Measurements from ENCODE around the gene USP22.

The USP22 gene

DNA sequence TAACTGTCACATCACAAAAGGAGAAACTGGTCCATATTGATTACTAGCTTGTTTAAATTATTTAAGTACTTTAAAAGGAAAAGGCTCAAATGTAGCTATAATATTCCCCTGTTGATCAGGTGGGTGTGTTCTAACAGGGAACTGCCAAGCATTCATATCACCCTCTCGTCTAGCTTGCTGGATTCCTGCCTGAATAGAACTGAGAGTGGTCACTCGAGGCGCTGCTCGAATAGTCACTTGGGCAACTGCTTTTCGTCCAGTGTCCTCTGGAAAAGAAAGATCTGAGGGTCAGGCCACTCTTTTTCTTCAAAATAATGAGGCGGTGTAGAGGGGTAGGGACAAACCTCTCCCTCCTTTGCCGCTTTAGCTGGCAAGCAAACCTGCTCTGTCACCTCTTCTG is 36.4 kb upstream of the USP22 start:
- no peak overlapping the region for H3K27ac ChIP-seq
- TF ChIP-seq, protein P1, sequence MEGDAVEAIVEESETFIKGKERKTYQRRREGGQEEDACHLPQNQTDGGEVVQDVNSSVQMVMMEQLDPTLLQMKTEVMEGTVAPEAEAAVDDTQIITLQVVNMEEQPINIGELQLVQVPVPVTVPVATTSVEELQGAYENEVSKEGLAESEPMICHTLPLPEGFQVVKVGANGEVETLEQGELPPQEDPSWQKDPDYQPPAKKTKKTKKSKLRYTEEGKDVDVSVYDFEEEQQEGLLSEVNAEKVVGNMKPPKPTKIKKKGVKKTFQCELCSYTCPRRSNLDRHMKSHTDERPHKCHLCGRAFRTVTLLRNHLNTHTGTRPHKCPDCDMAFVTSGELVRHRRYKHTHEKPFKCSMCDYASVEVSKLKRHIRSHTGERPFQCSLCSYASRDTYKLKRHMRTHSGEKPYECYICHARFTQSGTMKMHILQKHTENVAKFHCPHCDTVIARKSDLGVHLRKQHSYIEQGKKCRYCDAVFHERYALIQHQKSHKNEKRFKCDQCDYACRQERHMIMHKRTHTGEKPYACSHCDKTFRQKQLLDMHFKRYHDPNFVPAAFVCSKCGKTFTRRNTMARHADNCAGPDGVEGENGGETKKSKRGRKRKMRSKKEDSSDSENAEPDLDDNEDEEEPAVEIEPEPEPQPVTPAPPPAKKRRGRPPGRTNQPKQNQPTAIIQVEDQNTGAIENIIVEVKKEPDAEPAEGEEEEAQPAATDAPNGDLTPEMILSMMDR (IDR thresholded peaks at IDR 0.05) = no peak
- TF ChIP-seq ZFX (IDR thresholded peaks at IDR 0.05; ENCODE audit: borderline replicate concordance) = no peak

DNA sequence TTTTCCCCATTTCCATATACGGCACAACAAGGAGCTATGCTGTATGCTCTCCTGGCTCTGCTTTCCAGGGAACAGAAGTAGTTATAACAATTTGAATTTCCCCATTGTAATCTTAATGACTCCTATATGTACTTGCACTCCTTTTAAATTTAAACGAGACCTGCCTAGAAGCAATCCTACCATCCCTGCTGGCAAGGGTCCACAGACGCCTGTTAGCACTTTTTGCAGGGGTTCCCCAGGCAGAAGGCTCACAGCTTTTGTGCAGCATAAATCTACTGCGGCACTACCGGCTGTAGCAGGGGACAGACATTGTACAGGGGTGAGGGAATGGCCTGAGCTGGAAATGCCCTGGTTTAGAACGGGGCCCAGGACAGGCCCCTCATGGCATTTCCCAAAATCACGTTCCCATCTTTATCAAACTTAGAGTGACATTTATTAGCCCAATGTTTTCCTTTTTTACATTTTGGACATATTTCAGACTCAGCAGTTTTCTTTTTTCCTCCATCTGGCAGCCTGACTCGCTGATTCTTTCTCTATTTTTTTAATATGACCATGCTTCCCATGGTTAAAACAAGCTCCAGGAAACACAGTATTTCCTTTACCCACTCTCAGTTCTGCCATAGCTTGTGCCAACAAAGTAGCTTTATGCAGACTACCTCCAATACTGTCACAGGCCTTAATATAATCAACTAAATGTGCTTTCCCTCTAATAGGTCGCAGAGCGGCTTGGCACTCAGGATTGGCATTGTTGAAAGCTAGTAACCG is 35.4 kb upstream of the USP22 start:
- TF ChIP-seq ZFX (IDR thresholded peaks at IDR 0.05; ENCODE audit: borderline replicate concordance) = no peak
- TF ChIP-seq, protein P1 (IDR thresholded peaks at IDR 0.05) = no peak
- no peak overlapping the region for H3K27ac ChIP-seq

DNA sequence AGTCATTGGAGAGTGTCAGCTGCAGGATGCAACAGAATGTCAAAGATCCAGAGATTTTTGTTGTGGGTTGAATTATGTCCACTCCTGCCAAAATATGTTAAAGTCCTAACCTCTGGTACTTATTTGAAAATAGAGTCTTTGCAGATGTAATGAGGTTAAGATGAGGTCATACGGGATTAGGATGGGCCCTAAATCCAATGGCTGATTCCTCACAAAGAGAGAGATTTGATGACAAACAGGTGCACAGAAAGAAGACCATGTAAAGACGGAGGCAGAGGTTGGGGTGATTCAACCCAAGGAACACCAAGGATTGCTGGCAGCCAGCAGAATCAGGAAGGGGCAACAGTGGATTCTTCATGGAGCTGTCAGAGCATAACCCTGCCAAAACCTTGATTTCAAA is 34.5 kb upstream of the USP22 start:
- TF ChIP-seq, protein P1 (IDR thresholded peaks at IDR 0.05) = no peak
- TF ChIP-seq ZFX (IDR thresholded peaks at IDR 0.05; ENCODE audit: borderline replicate concordance) = no peak
- H3K27ac ChIP-seq = no peak overlapping the region

DNA sequence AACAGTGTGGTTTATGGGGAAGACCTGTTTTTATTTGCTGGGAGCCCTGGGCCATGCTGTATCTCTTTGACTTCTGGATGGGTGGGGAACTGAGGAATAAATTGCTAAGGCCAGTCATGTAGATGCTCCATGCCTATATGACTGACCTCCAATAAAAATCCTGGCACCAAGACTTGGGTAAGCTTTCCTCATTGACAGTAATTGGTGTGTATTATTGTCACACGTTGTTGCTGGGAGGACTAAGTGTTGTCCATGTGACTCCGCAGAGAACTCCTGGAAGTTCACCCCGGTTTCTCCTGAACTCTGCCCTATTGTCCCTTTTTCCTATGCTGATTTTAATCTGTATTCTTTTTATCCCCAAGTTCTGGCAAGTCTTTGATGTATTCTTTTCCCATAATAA is 33.4 kb upstream of the USP22 start:
- TF ChIP-seq, protein P1 (IDR thresholded peaks at IDR 0.05) = no peak
- no peak for TF ChIP-seq ZFX (IDR thresholded peaks at IDR 0.05; ENCODE audit: borderline replicate concordance)
- no peak overlapping the region for H3K27ac ChIP-seq

DNA sequence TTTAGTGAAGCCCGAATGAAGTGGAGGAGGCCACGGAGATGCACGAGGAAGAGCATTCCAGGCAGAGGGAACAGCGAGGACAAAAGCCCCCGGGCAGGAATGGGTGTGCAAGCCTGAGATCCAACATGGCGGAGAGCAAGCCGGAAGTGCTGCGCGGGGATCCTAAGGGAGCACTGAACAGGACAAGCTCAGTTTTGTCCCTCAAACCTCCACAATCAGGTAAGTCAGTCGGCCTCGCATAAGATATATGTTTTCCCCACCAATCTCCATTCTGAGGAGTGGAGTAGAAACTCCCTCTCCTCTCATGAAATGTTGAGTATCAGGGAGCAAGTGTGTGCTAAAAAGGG is 32.9 kb upstream of the USP22 start:
- TF ChIP-seq ZFX (IDR thresholded peaks at IDR 0.05; ENCODE audit: borderline replicate concordance) = no peak
- TF ChIP-seq, protein P1 (IDR thresholded peaks at IDR 0.05) = no peak

DNA sequence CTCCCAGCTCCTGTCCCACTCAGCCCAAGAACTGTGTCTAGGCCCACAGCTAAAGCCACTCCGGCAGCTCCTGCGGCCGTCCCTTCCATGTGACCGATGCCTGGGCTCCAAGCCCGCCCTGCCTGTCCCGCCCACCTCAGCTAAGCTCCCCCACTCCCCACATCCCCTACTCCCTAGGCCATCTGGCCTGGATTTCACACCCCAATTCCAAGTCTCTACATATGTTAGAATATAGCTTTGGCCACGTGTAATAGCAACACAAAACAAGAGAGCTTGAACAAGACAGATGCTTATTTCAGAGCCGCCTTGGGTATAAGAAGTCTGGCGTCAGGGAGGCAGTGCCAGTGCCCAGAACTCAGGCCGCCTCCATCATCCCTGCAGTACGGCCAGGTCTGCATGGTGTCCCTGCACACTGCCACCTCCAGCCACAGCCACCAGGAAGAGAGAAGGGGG is 30.0 kb upstream of the USP22 start:
- H3K27ac ChIP-seq = no peak overlapping the region
- TF ChIP-seq, protein P1 (IDR thresholded peaks at IDR 0.05) = no peak
- no peak for TF ChIP-seq ZFX (IDR thresholded peaks at IDR 0.05; ENCODE audit: borderline replicate concordance)

More for the DNA sequence above, 32.9 kb upstream of the USP22 start:
- no peak overlapping the region for H3K27ac ChIP-seq

DNA sequence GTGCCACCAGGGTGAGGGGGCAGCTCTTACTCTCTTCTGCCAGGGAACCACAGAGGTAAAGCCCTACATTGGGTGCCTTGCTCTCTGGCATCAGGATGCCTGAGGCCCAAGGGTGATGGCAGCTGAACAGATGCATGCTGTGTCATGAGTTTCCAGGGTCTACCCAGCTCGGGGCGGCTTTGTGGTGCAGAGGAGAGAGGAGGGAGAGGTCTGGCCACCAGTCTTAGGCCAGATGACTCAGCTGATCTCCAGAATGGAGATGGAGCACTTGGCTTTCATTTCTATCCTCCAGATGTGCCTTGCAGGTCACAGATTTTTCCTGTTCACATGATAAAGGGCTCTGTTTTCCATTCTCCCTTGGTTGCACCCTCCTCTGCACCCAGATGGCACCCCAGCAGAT is 23.6 kb upstream of the USP22 start:
- H3K27ac ChIP-seq = no peak overlapping the region
- TF ChIP-seq, protein P1 (IDR thresholded peaks at IDR 0.05) = no peak
- TF ChIP-seq ZFX (IDR thresholded peaks at IDR 0.05; ENCODE audit: borderline replicate concordance) = no peak

Data from 22Rv1 (cell line).